Central memory CD8-positive, alpha-beta T cell (primary cell): ENCODE results near the gene GPR15LG.
"Not testable (repeated sequence)": the region's sequence is repeated elsewhere in the genome, so short reads cannot be mapped to it uniquely, and the experiment has no call there.

Experiments
- ATAC-seq: fragments of 150-1000 bp; cut with Tn5 transposase; replicated peaks from 2 replicates; pipeline ENCODE4 v1.10.0; 2022; ENCODE audit warnings: mild to moderate bottlenecking, moderate FRiP score, moderate number of reproducible peaks; ENCODE audit not compliant: poor library complexity, severe bottlenecking; ENCODE audit errors: extremely low read depth
- DNase-seq, 2 donors: peaks; one replicate each; pipeline ENCODE4 v3.0.0; 2021; ENCODE audit warnings: low spot score in 2 of 2
- H3K27ac Mint-ChIP-seq: one replicate; pipeline ENCODE4 v1.8.0; 2022; ENCODE audit warnings: low read depth, mild to moderate bottlenecking, moderate library complexity, mixed read lengths
- H3K27me3 Mint-ChIP-seq: one replicate; pipeline ENCODE4 v1.8.0; 2022; ENCODE audit warnings: mixed read lengths
- H3K36me3 Mint-ChIP-seq: one replicate; pipeline ENCODE4 v1.8.0; 2022; ENCODE audit warnings: mild to moderate bottlenecking, moderate library complexity, mixed read lengths; ENCODE audit not compliant: insufficient read depth
- H3K4me1 Mint-ChIP-seq: one replicate; pipeline ENCODE4 v1.8.0; 2022; ENCODE audit warnings: mixed read lengths
- H3K4me3 Mint-ChIP-seq: one replicate; pipeline ENCODE4 v1.8.0; 2022; ENCODE audit warnings: mild to moderate bottlenecking, moderate library complexity, mixed read lengths
- H3K9me3 Mint-ChIP-seq: one replicate; pipeline ENCODE4 v1.8.0; 2022; ENCODE audit warnings: mixed read lengths

GPR15LG gene

DNA sequence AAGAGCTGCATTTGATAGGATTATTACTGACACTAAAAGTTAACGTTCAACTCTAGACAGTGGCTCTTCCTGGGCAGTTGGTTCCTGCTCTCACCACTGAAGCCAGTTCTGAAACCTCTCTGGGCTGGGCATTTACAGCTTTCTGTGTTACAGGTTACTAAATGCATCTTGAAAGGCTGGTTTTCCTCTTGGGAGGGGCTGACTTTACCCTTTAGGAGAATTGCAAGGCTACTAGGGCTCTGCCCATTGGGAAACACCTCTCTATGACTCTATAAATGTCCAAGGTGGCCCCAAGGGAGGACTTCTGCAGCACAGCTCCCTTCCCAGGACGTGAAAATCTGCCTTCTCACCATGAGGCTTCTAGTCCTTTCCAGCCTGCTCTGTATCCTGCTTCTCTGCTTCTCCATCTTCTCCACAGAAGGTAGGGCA is at the start of gene GPR15LG:
GPR15LG (plus strand) TSS at position 301 of the 429 bp plus-strand sequence; CDS start at position 352, 51 bp downstream.
- H3K4me3 Mint-ChIP-seq, result no peak within 1 kb of the TSS
- no peak within 1 kb of the TSS for H3K27ac Mint-ChIP-seq
- H3K9me3 Mint-ChIP-seq, result no peaks in the 10 kb centered on the region
- H3K36me3 Mint-ChIP-seq, result no peaks in the 10 kb centered on the region
- ATAC-seq, result no peak
- H3K4me1 Mint-ChIP-seq, result peaks cover 7% of the 10 kb centered on the region
- no peak for DNase-seq
- no peaks in the 10 kb centered on the region for H3K27me3 Mint-ChIP-seq

DNA sequence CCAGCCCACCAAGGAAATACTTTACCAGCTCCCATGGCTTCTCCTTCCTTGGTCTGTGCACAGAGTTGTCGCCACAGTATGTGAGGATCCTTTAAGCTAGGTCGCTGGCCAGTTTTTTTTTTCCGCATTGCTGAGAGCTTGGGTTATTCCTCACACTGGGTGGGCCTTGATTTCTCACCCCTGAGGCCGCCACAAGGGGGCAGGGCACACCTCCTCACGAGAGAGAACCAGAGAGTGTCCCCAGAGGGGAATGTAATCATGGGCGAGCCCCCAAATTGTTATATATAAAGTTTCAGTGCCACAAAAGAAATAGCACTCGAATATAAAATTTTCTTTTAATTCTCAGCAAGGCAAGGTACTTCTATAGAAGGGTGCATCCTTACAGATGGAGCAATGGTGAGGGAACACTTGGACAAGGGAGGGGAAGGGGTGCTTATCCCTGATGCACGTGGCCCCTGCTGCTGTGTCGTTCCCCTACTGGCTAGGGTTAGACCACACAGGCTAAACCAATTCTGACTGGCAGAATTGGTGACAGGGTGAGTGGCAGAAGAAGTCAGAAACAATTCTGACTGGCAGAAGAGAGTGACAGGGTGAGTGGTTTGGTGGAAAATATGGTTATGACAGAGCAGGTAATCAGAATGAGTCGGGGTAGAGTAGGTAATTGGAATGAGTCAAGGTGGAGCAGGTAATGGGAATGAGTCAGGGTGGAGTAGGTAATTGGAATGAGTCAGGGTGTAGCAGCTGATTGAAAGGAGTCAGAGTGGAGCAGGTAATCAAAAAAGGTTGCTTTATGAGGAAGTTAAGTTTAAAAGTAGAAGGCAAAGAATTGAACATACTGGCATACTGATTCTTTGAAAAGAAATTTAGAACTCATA is 47.5 kb upstream of the GPR15LG start:
- H3K36me3 Mint-ChIP-seq, ATAC-seq, H3K27ac Mint-ChIP-seq, H3K4me3 Mint-ChIP-seq, H3K9me3 Mint-ChIP-seq, DNase-seq, H3K4me1 Mint-ChIP-seq: not testable (repeated sequence)
- peaks cover 58% of the 10 kb centered on the region for H3K27me3 Mint-ChIP-seq

DNA sequence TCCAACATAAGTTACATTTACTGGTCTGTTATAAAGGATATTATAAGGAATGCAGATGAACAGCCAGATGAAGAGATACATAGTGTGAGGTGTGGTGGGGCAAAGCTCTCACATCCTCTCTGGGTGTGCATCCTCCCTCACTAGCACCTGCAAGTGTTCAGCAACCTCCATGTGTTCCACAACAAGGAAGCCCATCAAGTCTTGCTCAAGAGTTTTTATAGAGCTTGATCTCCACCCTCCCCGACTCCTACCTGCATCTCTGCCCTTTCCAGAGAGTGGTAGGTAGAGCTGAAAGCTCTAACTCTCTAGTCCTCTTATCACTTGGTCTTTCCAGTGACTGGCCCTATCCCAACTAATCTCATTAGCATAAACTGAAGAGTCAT is 46.8 kb upstream of the GPR15LG start:
- Mint-ChIP-seq H3K36me3 (no peaks in the 10 kb centered on the region), H3K4me1 (no peaks in the 10 kb centered on the region), H3K27ac (no peak overlapping the region), H3K4me3 (no peak overlapping the region), H3K9me3 (peaks cover 8% of the 10 kb centered on the region), H3K27me3 (peaks cover 58% of the 10 kb centered on the region)
- DNase-seq (no peak), ATAC-seq (no peak)

DNA sequence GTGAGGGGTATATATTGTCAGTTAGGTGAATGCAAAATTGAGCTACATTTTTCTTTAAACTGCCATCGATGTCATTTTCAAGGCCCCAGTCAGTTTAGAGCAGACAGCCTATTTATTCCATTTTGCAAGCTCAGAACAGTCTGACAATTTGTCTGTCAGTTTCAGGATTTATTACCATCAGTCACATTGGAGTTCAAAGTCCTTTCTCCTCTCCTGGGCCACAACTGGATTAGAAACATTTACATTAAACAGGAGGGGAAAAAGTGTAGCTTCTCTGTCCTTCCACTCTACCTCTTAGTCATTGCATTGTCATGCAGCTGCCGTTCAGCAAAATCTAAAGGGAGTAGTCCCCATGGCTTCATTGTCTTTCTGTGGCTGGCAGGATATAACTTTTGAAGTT is 37.8 kb upstream of the GPR15LG start:
- peaks cover 23% of the 10 kb centered on the region for H3K36me3 Mint-ChIP-seq
- DNase-seq (no peak), ATAC-seq (no peak)
- H3K4me1 Mint-ChIP-seq, result peaks cover 12% of the 10 kb centered on the region
- H3K9me3 Mint-ChIP-seq, result no peaks in the 10 kb centered on the region
- H3K4me3 Mint-ChIP-seq, result no peak overlapping the region
- H3K27ac Mint-ChIP-seq, result no peak overlapping the region
- no peaks in the 10 kb centered on the region for H3K27me3 Mint-ChIP-seq

DNA sequence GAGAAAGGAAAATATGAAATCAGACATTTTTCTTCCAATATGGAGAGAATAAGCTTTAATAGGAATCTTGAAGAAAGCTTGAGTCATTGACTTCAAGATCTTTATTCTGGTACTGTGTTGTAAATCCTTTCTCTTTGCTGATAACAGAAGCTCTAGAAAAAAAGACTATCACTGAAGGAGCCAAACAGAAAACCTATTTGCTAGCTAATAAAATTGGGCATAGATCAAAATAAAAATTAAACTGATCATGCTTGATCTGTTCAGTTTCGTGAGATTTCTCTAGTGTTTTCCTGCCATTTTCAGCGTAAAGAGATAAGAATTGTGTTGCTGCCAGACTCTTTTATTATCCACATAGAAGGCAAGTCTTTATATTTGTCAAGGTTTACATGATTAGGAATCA is 35.8 kb upstream of the GPR15LG start:
- Mint-ChIP-seq H3K36me3 (peaks cover 27% of the 10 kb centered on the region), H3K27ac (peak overlapping the region; percentile 99), H3K9me3 (no peaks in the 10 kb centered on the region), H3K27me3 (no peaks in the 10 kb centered on the region), H3K4me1 (peaks cover 22% of the 10 kb centered on the region), H3K4me3 (peak overlapping the region; percentile 95)
- no peak for DNase-seq
- ATAC-seq, result no peak

DNA sequence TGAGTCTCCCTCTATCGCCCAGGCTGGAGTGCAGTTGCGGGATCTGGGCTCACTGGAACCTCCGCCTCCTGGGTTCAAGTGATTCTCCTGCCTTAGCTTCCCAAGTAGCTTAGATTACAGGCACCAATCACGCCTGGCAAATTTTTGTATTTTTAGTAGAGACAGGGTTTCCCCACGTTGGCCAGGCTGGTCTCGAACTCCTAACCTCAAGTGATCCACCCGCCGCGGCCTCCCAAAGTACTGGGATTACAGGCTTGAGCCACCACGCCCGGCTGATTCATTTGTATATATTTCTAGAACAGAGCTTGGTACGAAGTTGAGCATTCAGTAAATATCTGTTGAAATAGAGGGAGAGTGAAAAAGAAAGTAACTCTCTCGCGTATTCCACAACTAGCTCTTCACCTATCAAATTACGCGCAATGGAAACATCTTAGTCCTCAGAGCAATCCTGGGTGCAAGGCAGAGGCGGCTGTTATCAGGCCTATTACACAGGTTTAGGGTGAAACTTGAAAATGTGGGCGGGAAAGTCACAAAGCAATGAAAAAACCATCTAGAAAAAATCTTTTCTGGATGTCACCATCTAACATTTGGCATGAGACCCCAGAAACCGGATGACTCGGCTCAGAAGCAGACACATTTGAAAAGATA is 35.0 kb upstream of the GPR15LG start:
- DNase-seq (peak; percentile 21 to 53), ATAC-seq (peak; percentile 55)
- Mint-ChIP-seq H3K4me3 (peak overlapping the region; percentile 95), H3K27me3 (no peaks in the 10 kb centered on the region), H3K9me3 (no peaks in the 10 kb centered on the region), H3K4me1 (peaks cover 25% of the 10 kb centered on the region), H3K36me3 (peaks cover 34% of the 10 kb centered on the region), H3K27ac (peak overlapping the region; percentile 99)

DNA sequence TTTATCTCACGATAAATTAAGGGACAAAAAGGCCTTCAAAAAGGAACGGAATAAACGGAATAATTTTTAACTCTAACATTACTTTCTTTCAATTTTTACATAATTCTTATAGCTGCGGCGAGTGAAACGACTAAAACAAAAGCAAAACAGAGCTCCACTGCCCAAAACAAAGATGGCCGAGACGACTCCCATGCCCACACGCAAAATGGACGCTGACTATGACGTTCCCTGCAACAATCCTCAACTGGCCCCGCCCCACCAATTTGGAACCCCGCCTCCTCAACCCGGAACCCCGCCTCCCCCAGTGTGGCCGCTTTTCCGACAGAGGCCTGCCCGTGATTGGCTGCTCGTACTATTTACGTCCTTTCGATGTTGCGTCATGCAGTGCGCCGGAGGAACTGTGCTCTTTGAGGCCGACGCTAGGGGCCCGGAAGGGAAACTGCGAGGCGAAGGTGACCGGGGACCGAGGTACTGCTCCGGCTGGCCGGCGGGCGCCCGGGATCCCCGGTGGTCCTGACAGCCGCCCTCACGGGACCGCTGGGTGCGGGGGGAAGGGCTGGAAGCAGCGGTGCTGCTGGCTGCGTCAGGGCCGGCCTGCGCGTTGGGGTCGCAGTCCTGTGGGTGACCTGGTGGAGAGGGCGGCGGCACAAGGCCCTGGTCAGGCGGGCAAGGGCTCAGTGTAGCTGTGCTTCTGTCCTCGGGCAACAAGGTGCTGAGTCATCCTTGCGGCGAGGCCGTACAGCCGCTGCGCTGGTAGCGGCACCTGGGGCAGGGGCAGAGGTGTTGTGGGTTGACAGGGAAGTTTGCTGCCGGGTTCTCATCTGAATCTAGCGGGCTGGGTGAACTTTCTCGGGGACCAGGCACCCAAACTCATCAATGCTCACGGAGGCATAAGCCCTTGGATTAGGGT is 34.2 kb upstream of the GPR15LG start, which contains the start of gene GHITM:
GHITM (plus strand) TSS at position 384 of the 910 bp plus-strand sequence. CDS start 1,992 bp downstream, outside the sequence.
- Mint-ChIP-seq H3K9me3 (no peaks in the 10 kb centered on the region), H3K27ac (peak within 1 kb of the TSS; percentile 99), H3K36me3 (peaks cover 41% of the 10 kb centered on the region), H3K4me3 (peak within 1 kb of the TSS; percentile 95), H3K27me3 (no peaks in the 10 kb centered on the region), H3K4me1 (peaks cover 28% of the 10 kb centered on the region)
- DNase-seq (peak; percentile 100), ATAC-seq (peak; percentile 91)

DNA sequence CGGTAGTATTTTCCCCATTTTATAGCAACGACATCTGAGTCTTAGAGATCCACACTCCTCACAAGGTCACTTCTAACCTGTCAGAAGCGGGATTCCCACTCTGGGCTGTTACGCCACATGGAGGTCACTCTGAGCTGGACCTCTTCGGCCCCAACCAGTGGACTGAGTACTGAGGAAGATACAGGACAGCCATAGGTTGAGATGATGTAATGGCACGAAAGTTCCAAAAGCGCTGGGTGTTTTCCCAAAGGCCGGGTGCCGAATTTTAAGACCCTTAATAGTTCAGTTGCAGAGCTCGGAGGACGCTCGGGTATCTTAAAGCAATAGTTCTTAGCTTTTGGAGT is 33.6 kb upstream of the GPR15LG start:
- H3K9me3 Mint-ChIP-seq, result no peaks in the 10 kb centered on the region
- peaks cover 47% of the 10 kb centered on the region for H3K36me3 Mint-ChIP-seq
- H3K4me3 Mint-ChIP-seq, result peak overlapping the region; percentile 95
- H3K27ac Mint-ChIP-seq, result peak overlapping the region; percentile 99
- DNase-seq, result no peak
- no peaks in the 10 kb centered on the region for H3K27me3 Mint-ChIP-seq
- peaks cover 28% of the 10 kb centered on the region for H3K4me1 Mint-ChIP-seq
- no peak for ATAC-seq

DNA sequence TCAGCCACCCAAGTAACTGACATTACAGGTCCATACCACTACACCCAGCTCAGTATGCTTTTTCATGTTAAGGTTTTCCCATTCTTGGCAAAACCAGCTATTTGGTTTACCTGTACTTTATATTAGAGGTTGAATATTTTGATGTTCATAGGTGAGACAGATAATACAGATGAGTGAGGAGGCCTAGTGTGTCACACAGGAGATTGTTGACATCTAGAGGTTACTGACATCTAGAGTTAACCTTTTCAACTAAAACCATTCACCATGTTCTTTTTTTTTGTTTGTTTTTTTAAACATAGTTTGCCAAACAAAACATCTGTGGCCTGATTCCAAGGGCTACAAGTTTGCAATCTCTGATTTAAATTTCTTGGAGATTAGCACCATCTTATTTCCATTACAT is 26.3 kb upstream of the GPR15LG start:
- ATAC-seq (no peak), DNase-seq (no peak)
- Mint-ChIP-seq H3K27me3 (no peaks in the 10 kb centered on the region), H3K4me3 (no peak overlapping the region), H3K27ac (no peak overlapping the region), H3K4me1 (peaks cover 6% of the 10 kb centered on the region), H3K36me3 (peaks cover 76% of the 10 kb centered on the region), H3K9me3 (no peaks in the 10 kb centered on the region)

DNA sequence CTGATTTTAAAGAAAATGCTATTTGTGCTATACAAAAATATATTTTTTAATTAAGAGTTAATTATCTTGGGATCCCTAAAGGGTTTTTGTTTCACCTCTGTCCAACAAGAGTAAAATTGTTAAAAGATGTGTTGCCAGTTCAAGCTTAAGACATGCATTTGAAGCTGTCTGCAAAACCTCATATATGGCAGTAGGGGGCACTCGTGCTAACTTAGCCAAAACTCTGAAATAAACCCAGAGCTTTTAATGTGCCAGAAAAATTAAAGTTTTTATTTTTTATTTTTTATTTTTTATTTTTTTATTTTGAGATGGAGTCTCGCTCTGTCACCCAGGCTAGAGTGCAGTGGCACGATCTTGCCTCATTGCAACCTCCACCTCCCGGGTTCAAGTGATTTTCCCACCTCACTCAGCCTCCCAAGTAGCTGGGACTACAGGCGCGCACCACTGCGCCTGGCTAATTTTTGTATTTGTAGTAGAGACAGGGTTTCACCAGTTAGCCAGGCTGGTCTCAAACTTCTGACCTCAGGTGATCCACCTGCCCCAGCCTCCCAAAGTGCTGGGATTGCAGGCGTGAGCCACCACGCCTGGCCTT is 25.5 kb upstream of the GPR15LG start:
- peak; percentile 56 for ATAC-seq
- peaks cover 77% of the 10 kb centered on the region for H3K36me3 Mint-ChIP-seq
- not testable (repeated sequence) for H3K27ac Mint-ChIP-seq, H3K27me3 Mint-ChIP-seq, H3K9me3 Mint-ChIP-seq, H3K4me3 Mint-ChIP-seq, DNase-seq, H3K4me1 Mint-ChIP-seq

DNA sequence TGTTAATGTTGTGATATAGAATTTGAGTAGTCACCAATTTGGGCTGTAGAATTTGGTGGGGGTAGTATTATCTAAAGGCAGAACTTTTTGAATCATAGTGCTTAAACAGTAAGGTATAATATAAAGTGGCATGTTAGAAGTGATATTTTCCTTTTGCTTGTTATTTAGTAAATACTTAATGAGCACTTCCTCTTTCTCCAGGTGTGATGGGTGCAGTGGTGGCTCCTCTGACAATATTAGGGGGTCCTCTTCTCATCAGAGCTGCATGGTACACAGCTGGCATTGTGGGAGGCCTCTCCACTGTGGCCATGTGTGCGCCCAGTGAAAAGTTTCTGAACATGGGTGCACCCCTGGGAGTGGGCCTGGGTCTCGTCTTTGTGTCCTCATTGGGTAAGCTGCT is 23.7 kb upstream of the GPR15LG start:
- Mint-ChIP-seq H3K27ac (no peak overlapping the region), H3K4me1 (no peaks in the 10 kb centered on the region), H3K27me3 (no peaks in the 10 kb centered on the region)

DNA sequence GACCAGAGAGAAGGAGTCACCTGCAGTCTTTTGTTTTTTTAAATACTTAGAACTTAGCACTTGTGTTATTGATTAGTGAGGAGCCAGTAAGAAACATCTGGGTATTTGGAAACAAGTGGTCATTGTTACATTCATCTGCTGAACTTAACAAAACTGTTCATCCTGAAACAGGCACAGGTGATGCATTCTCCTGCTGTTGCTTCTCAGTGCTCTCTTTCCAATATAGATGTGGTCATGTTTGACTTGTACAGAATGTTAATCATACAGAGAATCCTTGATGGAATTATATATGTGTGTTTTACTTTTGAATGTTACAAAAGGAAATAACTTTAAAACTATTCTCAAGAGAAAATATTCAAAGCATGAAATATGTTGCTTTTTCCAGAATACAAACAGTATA is 20.8 kb upstream of the GPR15LG start:
- DNase-seq, result no peak
- Mint-ChIP-seq H3K27ac (no peak overlapping the region), H3K4me3 (no peak overlapping the region), H3K4me1 (peaks cover 8% of the 10 kb centered on the region), H3K36me3 (peaks cover 62% of the 10 kb centered on the region), H3K9me3 (no peaks in the 10 kb centered on the region), H3K27me3 (no peaks in the 10 kb centered on the region)
- ATAC-seq, result no peak

More for the DNA sequence above, 23.7 kb upstream of the GPR15LG start:
- no peak for ATAC-seq
- no peak for DNase-seq
- Mint-ChIP-seq H3K9me3 (no peaks in the 10 kb centered on the region), H3K36me3 (peaks cover 73% of the 10 kb centered on the region), H3K4me3 (no peak overlapping the region)
